ENCODE measurements around the gene KCNQ1. TPM values are rescaled to one million over a fixed set of nuclear protein-coding genes. Genes with fewer than 3 reads are reported as not detected.

KCNQ1 gene
- total and polyA plus RNA-seq, 7 donors = 0.48 to 3.1 (median 1.1) TPM

DNA sequence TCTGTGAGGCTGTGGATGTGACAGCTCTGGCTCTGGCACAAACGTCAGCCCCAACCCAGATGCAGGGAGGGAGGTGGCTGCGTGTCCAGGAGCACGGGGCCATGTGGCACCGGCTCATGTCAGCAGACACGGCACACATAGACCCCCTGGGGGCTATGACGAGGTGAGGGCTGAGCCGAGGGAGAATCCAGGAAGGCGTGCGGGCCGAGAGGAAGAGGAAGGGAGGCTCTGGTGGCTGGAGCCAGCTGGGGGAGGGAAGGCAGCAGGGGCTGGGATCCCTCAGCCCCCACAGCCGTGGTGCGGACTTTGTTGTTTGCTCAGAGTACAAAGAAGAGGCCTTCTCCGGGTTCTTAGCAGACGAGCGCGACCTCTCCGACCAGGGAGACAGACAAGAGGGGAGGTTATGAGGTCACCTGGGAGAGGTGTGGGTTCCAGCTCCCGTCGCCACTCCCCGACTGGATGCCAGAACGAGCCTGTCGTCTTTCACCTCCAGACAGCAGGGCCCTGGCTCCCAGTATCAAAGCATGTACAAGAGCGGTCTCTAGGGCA, 394.7 kb downstream of the KCNQ1 start:
- no peak overlapping the region for H3K4me3 ChIP-seq
- peak in 1 of 4 donors; percentile 15 for ATAC-seq
- DNase-seq = peak in 1 of 2 donors; percentile 52
- H3K9me3 ChIP-seq = no peaks in the 10 kb centered on the region
- TF ChIP-seq, protein P1, sequence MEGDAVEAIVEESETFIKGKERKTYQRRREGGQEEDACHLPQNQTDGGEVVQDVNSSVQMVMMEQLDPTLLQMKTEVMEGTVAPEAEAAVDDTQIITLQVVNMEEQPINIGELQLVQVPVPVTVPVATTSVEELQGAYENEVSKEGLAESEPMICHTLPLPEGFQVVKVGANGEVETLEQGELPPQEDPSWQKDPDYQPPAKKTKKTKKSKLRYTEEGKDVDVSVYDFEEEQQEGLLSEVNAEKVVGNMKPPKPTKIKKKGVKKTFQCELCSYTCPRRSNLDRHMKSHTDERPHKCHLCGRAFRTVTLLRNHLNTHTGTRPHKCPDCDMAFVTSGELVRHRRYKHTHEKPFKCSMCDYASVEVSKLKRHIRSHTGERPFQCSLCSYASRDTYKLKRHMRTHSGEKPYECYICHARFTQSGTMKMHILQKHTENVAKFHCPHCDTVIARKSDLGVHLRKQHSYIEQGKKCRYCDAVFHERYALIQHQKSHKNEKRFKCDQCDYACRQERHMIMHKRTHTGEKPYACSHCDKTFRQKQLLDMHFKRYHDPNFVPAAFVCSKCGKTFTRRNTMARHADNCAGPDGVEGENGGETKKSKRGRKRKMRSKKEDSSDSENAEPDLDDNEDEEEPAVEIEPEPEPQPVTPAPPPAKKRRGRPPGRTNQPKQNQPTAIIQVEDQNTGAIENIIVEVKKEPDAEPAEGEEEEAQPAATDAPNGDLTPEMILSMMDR (IDR thresholded peaks at IDR 0.05) = no peak
- no peak overlapping the region for H3K27ac ChIP-seq
- no peaks in the 10 kb centered on the region for H3K4me1 ChIP-seq
- intact Hi-C loops (cut with DNase I) = no loop called here
- 72 to 73% (median 72%) methylated on average over 23 of the region's 23 CpGs for WGBS, 3 donors
- H3K36me3 ChIP-seq (ENCODE audit: insufficient read depth in 1 of 2, low read depth in 1 of 2) = no peaks in the 10 kb centered on the region
- H3K27me3 ChIP-seq (ENCODE audit: insufficient read depth in 3 of 3, low read length in 2 of 3) = no peaks in the 10 kb centered on the region

DNA sequence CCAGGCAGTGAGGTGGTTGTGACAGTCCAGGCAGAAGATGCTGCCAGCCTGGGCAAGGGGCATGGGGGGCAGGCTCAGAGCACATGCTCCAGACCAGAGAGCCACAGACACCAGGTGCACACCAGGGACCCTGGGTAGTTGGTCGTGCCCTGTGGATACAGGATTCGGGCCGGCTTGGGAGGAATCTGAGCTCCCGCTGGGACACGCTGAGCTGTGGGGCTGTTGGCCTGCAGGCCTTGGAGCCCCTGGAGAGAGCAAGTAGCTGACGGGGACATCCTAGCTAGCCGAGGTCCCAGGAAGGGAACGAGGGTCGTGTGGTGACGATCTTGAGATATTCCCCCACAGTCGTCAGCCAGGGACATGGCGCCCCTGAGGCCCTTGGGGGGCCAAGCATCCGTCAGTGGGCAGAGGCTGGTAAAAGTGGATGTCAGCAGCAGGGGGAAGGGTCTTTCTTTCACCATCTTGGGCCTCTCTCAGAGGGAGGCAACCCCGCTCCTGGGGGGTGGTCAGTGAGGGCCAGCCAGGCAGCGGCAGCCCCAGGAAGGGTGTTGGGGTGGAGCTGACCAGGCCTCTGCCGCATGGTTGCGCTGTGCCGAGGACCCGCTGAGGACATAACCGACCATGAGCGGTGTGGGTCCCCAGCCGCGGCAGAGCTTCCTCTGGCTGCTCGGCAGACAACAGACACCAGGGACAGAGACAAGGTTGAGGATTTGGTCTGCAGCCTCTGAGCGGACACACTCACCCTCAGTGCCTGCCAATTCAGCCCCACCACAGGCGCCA, 396.8 kb downstream of the KCNQ1 start:
- ATAC-seq = no peak

DNA sequence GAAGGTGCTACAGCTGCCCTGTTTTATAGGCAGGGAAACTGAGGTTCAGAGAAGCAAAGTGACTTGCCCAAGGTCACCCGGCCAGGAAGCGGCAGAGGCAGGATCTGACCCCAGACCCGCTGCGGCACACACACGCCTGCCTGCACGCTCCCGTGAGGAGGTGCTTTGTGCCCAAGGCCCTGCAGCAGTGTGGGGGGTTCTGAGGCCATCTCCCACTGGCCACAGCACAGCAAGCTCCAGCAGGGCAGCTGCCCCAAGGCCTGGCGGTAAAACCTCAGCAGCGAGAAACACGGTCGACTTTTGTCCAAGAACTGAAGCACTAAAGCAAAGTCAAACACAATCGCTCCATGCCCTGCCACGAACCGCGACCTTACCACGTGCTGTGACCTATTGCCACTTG, 398.1 kb downstream of the KCNQ1 start:
- H3K27ac ChIP-seq = no peak overlapping the region
- H3K4me1 ChIP-seq = no peaks in the 10 kb centered on the region
- no peaks in the 10 kb centered on the region for H3K27me3 ChIP-seq (ENCODE audit: insufficient read depth in 3 of 3, low read length in 2 of 3)
- TF ChIP-seq, protein P1 (IDR thresholded peaks at IDR 0.05) = no peak
- H3K36me3 ChIP-seq (ENCODE audit: insufficient read depth in 1 of 2, low read depth in 1 of 2) = no peaks in the 10 kb centered on the region
- DNase-seq (peak in 1 of 2 donors; percentile 25), ATAC-seq (no peak)
- WGBS, 3 donors = 92 to 93% (median 93%) methylated on average over 16 of the region's 16 CpGs
- intact Hi-C loops (cut with DNase I) = no loop called here
- no peak overlapping the region for H3K4me3 ChIP-seq
- H3K9me3 ChIP-seq = no peaks in the 10 kb centered on the region

More for the DNA sequence above, 396.8 kb downstream of the KCNQ1 start:
- no peak for DNase-seq
- Histone ChIP-seq H3K9me3 (no peaks in the 10 kb centered on the region), H3K36me3 (ENCODE audit: insufficient read depth in 1 of 2, low read depth in 1 of 2) (no peaks in the 10 kb centered on the region), H3K4me3 (no peak overlapping the region), H3K27me3 (ENCODE audit: insufficient read depth in 3 of 3, low read length in 2 of 3) (no peaks in the 10 kb centered on the region), H3K27ac (no peak overlapping the region), H3K4me1 (no peaks in the 10 kb centered on the region)
- intact Hi-C loops (cut with DNase I) = no loop called here
- WGBS, 3 donors = 88 to 93% (median 90%) methylated on average over 26 of the region's 26 CpGs
- TF ChIP-seq, protein P1 (IDR thresholded peaks at IDR 0.05) = no peak

DNA sequence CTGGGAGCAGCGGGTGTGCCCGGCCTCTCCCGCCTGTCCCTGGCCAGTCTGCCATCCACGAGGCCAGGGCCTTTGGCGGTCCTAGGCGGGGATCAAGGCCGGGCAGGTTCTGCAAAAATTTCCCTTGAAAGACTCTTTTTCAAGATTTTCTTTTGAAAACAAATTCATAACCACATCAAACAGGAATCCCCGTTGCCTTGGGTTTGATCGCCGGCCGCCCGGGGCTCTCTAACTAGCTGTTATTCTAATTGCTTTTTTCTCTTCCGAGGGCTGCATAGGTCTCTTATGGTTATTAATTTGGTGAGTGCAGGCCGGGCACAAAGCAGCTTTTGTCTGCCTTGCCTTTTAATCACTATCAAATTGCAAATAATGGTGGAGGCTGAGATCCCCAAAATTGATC, 398.7 kb downstream of the KCNQ1 start:
- Histone ChIP-seq H3K9me3 (no peaks in the 10 kb centered on the region), H3K36me3 (ENCODE audit: insufficient read depth in 1 of 2, low read depth in 1 of 2) (no peaks in the 10 kb centered on the region), H3K4me1 (no peaks in the 10 kb centered on the region), H3K4me3 (no peak overlapping the region), H3K27ac (no peak overlapping the region), H3K27me3 (ENCODE audit: insufficient read depth in 3 of 3, low read length in 2 of 3) (no peaks in the 10 kb centered on the region)
- DNase-seq = peak in 1 of 2 donors; percentile 23
- WGBS, 3 donors = 91 to 95% (median 92%) methylated on average over 14 of the region's 14 CpGs
- ATAC-seq = no peak
- TF ChIP-seq, protein P1 (IDR thresholded peaks at IDR 0.05) = no peak
- intact Hi-C loops (cut with DNase I) = no loop called here

Data from psoas muscle (tissue), 8 donors.